Vagina (tissue), 2 donors: Measurements from ENCODE around the gene HMGXB4.

ENCODE experiments used
- POLR2A ChIP-seq, 2 donors: fragments of 450-650 bp; IDR thresholded peaks; one replicate each; pipeline ENCODE4 v1.6.1; 2017; ENCODE audit warnings: antibody characterized with exemption in 2 of 2, mild to moderate bottlenecking in 2 of 2, moderate library complexity in 2 of 2
- TF ChIP-seq, protein P1 (sequence below), 3 experiments: fragments of 450-650 bp in 2 of 3; fragments of 200-600 bp in 1 of 3; sonication (generic) in 1 of 3; IDR thresholded peaks; one replicate each; pipeline ENCODE4 v1.5.1; 2017 to 2019; ENCODE audit warnings: antibody characterized with exemption in 3 of 3, mild to moderate bottlenecking in 2 of 3, moderate library complexity in 2 of 3

DNA sequence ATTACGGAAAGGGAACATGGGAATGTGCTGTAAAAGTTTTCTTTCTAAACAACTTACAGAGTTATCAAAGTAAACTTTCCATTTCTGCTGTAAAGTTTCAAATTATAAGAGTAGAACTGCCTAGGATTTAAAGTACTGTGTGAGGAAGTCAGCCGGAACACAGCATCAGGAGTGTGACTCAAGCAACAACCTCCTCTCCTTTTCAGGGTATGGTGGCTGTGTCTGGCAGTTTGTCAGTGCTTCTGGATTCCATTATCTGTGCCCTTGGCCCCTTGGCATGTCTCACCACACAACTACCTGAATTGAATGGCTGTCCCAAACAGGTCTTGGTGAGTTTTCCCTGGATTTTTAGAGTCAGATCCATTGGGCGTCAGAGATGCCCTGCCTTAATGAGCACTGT is 35.5 kb downstream of the HMGXB4 start:
- TF ChIP-seq, protein P1, sequence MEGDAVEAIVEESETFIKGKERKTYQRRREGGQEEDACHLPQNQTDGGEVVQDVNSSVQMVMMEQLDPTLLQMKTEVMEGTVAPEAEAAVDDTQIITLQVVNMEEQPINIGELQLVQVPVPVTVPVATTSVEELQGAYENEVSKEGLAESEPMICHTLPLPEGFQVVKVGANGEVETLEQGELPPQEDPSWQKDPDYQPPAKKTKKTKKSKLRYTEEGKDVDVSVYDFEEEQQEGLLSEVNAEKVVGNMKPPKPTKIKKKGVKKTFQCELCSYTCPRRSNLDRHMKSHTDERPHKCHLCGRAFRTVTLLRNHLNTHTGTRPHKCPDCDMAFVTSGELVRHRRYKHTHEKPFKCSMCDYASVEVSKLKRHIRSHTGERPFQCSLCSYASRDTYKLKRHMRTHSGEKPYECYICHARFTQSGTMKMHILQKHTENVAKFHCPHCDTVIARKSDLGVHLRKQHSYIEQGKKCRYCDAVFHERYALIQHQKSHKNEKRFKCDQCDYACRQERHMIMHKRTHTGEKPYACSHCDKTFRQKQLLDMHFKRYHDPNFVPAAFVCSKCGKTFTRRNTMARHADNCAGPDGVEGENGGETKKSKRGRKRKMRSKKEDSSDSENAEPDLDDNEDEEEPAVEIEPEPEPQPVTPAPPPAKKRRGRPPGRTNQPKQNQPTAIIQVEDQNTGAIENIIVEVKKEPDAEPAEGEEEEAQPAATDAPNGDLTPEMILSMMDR (IDR thresholded peaks at IDR 0.05), result no peak
- TF ChIP-seq POLR2A (IDR thresholded peaks at IDR 0.05), result no peak
